Renal cortical epithelial cell (primary cell): ENCODE measurements around the gene CRACR2B. TPM values are rescaled to one million over a fixed set of nuclear protein-coding genes. Genes with fewer than 3 reads are reported as not detected.

Experiments
- DNase-seq: peaks from one replicate; pipeline ENCODE4 v3.0.0-alpha.2; 2011; ENCODE audit warnings: low read depth
- total RNA-seq: library from RNA; depleted of rRNA; stranded (reverse); fragments of >200 nt; gene quantifications from 2 replicates; pipeline ENCODE4 v1.2.3, GENCODE V29; 2014

The CRACR2B gene
- total RNA-seq, 1 donor from 2014 or later, result 3.7 TPM

DNA sequence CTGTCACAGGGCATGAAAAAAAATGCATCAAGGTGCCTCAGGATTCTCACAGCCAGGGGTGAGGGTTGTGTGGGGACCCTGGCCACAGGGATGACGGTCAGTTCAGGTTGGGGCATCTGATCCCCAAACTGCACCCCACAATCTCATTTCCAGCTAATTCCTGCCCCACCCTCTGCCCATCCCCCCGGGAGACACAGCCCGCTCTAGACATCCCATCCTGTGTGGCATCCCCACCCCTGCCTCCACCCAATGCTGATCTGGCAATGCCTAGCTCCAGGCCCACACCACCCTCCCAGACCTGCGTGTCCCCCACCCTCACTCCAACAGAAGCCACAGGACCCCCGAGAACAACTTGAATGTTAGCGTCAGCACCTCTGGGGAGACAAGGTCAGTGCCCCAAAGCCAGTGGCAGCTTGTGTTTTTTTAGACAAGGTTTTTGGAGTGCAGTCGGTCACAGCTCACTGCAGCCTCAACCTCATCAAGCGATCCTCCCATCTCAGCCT, 40.2 kb downstream of the CRACR2B start:
- DNase-seq, result no peak

DNA sequence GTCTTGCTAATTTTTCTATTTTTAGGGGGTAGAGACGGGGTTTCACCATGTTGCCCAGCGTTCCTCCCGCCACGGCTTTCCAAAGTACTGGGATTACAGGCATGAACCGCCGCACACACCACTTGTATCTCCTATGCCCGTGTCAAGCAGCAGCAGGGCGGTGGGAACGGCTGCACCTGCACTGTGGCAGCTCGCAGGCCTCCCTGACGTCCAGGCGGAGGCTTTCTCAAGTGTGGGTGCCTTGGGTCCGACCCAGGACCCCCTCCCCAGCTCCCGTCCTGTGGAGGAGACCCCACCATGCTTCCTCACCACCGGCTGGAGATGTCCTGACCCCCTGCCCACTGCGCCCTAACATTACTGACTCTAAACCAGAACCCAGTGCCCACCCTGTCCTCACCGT, 40.7 kb downstream of the CRACR2B start:
- DNase-seq, result no peak

DNA sequence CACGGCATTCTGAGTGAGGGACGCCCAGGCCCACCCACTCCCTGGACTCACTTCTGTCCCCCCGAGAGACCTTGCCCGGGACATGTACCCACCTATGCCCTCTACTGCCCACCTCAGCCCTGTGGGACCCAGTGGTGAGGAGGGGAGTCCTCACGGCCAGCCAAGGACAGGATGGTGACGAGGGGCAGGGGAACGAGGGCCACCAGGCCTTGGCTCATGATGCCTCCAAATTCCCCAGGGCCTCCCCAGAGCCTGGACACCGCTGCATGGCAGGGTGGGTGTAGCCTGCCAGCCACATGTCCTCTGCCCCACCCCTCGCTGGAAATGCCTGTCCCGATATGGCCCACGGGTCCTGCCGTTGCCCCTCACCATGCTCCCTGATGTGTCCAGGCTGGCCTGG, 41.1 kb downstream of the CRACR2B start:
- DNase-seq, result no peak

DNA sequence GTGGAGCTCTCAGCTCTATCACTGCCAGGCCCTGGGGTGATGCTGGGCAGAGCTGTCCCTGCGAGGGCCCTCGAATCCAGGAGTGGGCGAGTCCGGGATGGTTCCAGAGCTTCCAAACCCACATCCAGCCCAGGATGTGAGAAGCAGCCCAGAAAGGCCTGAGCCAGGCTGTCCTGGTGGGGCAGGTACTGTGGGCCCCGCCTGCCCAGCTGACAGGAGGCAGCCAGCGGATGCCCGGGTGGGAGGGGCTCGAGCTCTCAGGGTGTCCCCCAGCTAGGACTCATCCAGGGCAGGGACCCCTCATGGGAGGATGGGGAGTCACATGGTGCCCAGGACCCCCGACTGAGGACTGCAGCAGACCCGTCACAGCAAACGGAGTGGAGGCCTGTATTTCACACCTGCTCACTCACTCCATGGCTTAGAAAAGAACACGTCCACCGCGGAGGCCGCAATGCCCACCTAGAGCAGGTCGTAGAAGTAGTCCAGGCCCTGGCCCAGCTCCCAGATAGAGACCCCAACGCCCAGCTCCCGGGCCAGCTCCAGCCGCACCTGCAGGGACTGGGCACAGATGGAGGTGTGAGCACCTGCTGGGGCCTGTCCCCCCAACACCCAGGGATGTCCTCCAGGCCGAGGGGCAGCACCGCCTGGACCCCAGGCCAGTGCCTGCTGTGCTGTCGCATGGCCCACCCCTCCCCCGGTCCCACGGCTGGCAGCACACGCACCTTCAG, 41.8 kb downstream of the CRACR2B start:
- no peak for DNase-seq

DNA sequence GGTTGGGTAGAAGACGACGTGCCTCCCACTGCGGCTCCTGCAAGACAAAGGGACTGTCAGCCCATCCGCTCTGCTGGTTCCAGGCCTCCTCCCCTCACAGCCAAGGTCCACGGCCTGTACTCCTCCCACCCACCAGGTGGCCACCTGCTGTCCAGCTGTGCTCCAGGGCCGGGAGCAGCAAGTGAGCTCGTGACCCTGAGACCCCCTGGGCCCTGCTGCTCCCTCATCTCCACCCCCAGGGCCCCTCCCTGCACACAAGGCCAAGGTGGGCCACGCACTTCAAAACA, 42.4 kb downstream of the CRACR2B start:
- no peak for DNase-seq

DNA sequence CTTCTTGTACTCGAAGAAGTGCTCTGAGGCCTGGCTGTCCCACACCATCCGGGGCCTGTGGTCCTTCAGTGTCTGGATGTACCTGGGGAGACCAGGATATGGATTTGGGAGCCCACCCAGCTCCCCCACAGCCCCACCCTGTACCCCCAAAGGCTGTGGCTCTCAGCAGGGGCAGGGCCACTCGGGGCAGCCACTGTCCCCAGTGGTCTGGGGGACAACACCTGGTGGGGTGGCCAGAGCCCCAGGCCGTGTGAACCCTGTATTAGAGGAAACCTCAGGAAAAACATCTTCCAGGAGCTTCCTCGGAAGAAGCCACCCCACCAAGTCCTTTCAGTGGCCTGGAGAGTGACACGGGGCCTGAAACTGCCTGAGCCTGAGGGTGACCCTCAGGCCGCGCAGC, 42.7 kb downstream of the CRACR2B start:
- no peak for DNase-seq

DNA sequence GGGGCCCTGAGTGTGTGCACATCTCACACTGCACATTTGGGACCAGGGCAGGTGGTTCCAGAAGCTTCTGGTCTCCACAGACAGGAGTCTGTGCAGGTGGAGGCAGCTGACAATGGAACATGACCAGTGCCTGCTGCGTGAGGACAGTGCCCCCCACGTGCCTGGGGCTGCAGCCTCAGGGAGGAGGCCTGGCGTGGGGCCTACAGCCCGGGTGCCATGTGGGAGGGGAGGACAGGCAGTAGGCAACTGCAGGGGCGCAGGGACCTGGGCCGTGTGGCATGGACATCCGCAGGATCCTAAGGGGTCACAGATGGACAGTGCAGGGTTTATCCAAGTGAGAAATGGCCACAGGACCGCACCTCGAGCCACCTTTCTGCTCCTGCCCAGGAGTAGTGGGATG, 43.8 kb downstream of the CRACR2B start:
- DNase-seq, result no peak

DNA sequence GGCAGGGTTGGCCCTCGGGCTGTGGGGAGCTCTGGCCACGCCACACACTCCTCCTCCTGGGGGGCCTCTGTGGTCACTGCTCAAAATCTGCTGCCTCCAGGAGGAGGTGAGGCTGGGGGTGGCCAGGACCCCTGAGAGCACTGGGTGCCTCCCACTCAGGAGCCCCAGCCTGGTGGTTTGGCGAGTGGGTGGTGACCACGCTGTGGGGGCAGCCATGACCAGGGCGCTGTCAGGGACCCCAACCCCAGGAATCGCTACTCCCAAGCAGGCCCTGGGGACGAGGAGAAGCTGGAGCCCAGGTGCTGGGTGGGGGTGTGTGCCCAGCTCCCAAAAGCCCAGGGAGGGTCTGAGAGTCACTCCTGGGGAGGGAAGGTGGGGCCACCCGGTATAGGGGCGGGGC, 45.1 kb downstream of the CRACR2B start:
- DNase-seq, result no peak

DNA sequence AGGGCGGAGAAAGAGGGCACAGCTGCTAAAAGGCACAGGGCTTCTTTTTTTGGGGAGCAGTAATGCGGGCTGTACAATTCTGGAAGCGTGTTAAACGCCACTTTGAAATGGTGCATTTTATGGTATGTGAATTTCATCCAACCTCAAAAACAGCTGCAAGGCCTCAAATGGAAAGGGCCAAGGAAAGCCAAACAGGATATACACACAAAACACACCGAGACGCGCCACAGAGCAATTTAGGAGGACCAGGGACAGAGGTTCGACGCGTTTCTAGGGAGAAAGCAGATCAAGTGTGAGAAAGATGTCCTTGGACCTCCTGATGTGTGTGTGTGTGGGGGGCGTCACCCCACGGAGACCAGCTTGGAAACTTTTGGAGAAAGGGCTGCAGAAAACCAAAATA, 46.0 kb downstream of the CRACR2B start:
- DNase-seq, result no peak

DNA sequence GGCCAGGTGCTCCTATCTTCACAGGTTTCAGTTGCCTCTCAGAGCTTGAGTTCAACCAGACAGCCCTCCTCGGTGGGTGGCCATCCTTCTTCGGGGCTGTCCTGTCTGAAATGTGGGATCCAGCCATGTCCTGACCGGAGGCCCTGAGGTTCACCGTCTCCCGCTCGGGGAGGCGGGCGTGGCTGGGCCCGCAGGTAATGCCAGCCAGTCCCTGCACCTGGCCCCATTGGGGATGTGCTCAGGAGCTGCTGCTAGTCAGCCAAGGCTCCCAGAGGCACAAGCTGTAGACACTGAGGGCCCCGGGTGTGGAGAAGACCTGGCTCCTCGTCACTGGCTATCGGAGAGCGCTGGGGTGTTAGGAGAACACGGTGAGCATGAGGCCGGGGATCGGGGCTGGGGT, 47.5 kb downstream of the CRACR2B start:
- no peak for DNase-seq

DNA sequence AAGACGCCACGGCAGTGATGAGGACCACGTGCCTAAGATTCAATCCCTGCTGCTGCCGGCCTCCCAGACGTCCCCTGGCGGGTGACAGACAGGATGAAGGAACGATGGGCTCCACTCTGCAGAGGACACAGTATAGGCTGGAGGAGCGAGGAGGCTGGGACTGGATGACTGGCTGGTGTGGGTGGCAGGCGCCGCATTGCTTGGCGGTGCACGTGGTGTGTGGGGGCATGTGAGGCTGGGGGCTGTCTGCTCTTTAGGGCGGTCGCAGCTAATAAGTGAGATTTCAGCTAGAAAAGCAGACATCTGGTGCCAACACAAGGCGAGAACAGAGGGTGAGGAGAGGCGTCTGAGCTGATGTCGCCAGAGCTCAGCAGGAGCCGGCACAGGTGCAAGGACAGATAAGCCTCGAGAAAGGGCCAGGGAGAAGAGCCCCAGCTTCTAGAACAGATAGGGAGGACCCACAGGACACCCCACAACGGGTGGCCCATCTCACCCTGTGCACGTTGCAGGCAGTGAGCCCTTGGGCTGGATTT, 48.1 kb downstream of the CRACR2B start:
- DNase-seq, result no peak

DNA sequence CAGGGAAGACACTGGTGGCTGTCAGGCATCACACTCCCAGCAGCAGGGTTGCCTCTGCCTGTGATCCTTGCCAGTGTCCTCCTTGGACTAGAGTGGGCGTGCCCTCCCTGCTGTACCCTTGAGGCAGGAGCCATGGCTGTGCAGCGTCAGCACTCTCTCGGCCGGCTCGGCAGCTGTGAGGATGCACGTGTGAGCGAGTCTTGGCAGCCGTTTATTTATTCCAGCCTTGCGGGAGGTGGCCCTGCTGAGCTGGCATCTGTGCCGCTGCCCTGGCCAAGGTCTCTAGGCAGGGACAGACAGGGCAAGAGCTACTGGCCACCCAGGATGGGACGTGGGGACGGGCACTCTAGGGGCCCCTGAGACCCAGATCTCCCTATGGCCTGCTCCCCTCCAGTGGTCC, 48.8 kb downstream of the CRACR2B start:
- no peak for DNase-seq

DNA sequence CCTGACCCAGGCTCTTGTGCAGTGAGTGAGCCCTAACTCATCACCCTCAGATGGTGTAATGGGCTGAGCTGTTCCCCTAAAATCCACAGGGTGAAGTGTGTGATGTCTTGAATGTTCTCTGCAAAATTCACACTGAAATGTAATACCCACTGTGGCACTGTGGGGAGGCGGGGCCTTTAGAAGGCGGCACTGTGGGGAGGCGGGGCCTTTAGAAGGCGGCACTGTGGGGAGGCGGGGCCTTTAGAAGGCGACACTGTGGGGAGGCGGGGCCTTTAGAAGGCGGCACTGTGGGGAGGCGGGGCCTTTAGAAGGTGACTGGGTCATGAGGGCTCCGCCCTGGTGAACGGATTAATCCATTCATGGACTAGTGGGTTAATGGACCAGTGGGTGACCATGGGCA, 49.8 kb downstream of the CRACR2B start:
- DNase-seq, result no peak

DNA sequence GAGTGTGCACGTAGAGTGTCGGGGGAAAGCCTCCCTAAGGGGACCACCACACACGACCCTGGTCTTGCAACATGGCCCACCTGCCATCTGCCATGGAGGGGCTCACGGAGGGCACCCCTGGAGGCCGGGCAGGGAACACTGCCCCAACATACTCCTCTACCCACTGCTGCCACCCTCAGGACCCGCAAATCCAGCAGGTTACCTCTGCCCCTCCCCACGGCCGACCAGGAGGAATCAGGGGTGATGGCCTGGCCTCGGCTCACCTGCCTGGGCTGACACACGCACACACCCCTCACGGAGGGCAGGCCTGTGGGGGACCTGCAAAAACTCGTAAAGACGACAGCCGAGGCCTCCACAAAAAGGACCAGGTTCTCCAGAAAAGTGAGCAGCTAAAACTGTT, 52.7 kb downstream of the CRACR2B start:
- no peak for DNase-seq

Other genes with a start within 250 kb of the CRACR2B start
- 17.1 and 23.3 TPM in 2 replicates for gene IRF7, start 212.0 kb upstream of the CRACR2B start, total RNA-seq
- 0.15 TPM in 1 of 2 replicates, not detected in the other for gene CDHR5, start 203.0 kb upstream of the CRACR2B start, total RNA-seq
- not detected in 2 replicates for gene SCT, start 200.7 kb upstream of the CRACR2B start, total RNA-seq
- 0.10 TPM in 1 of 2 replicates, not detected in the other for gene DRD4, start 190.7 kb upstream of the CRACR2B start, total RNA-seq
- gene DEAF1, start 132.7 kb upstream of the CRACR2B start, total RNA-seq, result 27.6 and 62.7 TPM in 2 replicates
- 3.6 and 7.7 TPM in 2 replicates for gene TMEM80, start 132.1 kb upstream of the CRACR2B start, total RNA-seq
- gene EPS8L2, start 121.7 kb upstream of the CRACR2B start, total RNA-seq, result 235 and 376 TPM in 2 replicates
- 188 and 419 TPM in 2 replicates for gene TALDO1, start 80.5 kb upstream of the CRACR2B start, total RNA-seq
- gene GATD1, start 50.4 kb upstream of the CRACR2B start, total RNA-seq, result 16.7 and 38.0 TPM in 2 replicates
- gene CEND1, start 37.8 kb upstream of the CRACR2B start, total RNA-seq, result 0.60 TPM in 1 of 2 replicates, not detected in the other
- 16.3 and 22.6 TPM in 2 replicates for gene SLC25A22, start 29.6 kb upstream of the CRACR2B start, total RNA-seq
- gene PIDD1, start 22.7 kb upstream of the CRACR2B start, total RNA-seq, result 3.1 and 6.9 TPM in 2 replicates
- 167 and 180 TPM in 2 replicates for gene RPLP2, start 18.0 kb upstream of the CRACR2B start, total RNA-seq
- gene PNPLA2, start 9.0 kb upstream of the CRACR2B start, total RNA-seq, result 19.3 and 60.1 TPM in 2 replicates
- gene CD151, start 5.0 kb downstream of the CRACR2B start, total RNA-seq, result 831 and 921 TPM in 2 replicates
- 38.0 and 64.1 TPM in 2 replicates for gene POLR2L, start 14.6 kb downstream of the CRACR2B start, total RNA-seq
- gene TSPAN4, start 14.9 kb downstream of the CRACR2B start, total RNA-seq, result 85.4 and 86.2 TPM in 2 replicates
- 35.3 and 83.9 TPM in 2 replicates for gene CHID1, start 82.9 kb downstream of the CRACR2B start, total RNA-seq
- 20.1 and 97.3 TPM in 2 replicates for gene AP2A2, start 98.0 kb downstream of the CRACR2B start, total RNA-seq
- not detected in 2 replicates for gene MUC6, start 208.8 kb downstream of the CRACR2B start, total RNA-seq
- gene MUC2, start 247.0 kb downstream of the CRACR2B start, total RNA-seq, result not detected in 2 replicates